HG03135 (cell line): ENCODE results near the gene CAPN1.
A peak's percentile ranks its signal among the peaks of the same experiment; 100 is the strongest.
"Not testable (repeated sequence)": the region's sequence is repeated elsewhere in the genome, so short reads cannot be mapped to it uniquely, and the experiment has no call there.

Experiments used
- ATAC-seq: cut with Tn5 transposase; IDR thresholded peaks from one replicate; pipeline ENCODE4 v1.9.1; 2021; ENCODE audit warnings: mild to moderate bottlenecking, moderate library complexity; ENCODE audit not compliant: unreplicated experiment

CAPN1 gene

DNA sequence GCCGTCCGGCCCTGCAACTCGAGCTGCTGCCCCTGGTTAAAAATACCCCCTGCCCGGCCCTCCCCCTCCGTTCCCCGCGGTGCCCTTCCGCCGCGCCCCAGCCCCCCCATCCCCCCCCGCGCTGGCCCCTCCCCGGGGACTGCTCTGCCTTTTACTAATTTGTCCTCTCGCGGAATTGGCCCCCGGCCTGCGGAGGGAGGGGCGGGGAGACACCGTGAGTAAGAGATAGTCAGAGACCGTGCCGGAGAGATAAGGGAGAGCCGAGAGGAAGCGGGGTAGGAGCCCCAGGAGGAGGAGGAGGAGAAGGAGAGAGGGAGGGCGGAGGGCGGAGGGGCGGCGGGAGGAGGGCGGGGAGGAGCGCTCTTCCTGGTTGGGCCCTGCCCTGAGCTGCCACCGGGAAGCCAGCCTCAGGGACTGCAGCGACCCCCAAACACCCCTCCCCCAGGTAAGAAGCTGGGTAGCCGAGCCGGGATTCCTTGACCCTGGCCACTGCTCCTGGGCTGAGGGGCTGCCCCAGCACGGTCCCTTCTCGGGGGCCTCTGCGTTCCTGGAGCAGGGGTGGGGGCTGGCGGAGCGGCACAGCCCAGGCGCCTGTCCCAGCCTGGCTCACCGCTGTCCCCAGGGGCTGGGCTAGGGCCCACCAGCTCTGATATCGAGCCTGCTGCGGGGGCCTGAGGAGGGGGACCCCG lies at the start of gene CAPN1:
CAPN1 (plus strand) TSS at position 360 of the 689 bp plus-strand sequence. CDS start 774 bp downstream, outside the sequence.
- ATAC-seq = peak; percentile 44

DNA sequence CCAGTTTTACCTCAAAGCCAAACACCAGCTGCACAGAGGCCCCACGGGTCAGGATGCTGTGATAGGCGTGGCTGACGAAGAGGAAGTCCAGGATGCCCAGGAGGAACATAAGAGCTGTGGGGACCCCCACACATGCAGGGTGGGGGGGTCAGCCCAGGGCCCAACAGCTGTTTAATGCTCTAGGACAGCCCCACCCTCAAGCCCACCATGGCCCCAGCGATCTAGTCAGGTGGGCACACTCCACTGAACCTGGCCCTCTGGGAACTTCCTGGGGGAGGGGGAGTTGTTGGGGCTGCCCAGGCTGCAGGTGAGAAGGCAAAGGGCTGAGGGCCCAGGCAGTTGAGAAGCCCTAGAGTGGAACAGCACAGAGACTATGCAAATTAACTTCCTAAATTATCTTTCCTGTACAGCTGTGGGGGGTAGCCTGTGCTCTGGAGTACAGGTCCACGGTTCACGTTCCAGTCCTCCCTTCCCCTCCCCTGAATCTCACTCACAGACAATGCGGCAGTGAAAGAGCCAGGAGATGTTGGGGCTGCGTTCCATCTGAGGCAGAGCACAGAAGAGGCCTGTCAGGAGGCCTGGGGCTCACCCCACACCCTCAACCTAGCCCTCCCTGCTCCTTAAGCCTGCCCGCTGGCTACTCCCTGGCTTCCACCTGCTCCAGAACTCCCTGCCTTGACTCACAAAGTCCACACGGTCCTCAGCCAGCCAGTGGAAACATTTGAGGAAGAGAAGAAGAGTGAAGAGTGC lies 49.3 kb upstream of the CAPN1 start:
- ATAC-seq = no peak

DNA sequence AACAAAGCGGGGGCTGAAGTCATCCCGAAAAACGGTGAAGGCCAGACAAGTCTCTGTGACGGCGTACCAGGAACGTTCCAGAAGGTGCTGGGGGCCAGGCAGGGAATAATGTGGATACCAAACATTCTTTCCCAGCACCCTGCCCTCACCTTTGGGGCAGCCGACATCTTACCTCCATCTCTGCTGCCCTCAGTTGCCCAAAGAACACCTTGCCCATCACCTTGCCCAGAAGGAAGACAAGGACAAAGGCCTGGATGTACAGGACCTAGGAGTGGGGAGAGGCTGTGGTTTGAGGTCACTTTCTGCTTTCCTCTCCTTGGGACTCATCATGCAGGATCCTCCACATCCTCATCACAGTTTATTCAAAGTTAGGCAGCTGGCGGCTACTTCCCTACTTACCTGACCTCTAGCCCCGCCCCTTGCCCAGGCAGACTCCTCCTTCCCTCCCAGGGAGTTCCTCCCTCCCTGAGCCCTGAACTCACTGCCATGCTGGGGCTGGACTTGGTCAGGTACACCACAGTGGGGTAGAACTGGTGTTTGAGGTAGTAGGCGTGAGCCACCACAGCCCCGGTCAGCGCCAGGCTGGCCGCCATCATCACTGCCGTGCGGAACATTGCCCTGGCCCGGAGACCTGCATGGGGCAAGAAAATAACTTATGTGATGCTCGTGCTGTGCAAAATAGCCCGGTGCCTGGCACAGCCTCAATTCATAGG lies 48.6 kb upstream of the CAPN1 start:
- ATAC-seq = no peak

DNA sequence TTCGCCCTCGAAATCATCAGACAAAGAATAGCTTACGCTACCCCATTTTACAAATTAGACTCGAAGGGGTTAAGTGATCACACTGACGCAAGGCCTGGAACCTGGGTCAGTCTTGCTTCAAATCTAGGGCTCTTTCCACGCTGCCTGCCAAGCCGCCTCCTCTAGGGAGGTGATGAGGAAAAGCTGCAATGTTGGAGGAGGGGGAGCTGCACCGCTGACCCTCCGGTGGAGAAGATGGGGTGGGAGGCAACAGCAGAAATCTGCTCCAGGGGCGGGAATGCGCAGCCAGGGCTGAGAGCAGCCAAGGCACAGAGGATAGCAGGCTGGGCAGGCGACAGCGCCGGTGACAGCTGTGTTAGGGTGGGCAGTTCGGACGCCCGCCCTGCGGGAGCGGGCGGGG lies 48.0 kb upstream of the CAPN1 start:
- ATAC-seq = no peak

DNA sequence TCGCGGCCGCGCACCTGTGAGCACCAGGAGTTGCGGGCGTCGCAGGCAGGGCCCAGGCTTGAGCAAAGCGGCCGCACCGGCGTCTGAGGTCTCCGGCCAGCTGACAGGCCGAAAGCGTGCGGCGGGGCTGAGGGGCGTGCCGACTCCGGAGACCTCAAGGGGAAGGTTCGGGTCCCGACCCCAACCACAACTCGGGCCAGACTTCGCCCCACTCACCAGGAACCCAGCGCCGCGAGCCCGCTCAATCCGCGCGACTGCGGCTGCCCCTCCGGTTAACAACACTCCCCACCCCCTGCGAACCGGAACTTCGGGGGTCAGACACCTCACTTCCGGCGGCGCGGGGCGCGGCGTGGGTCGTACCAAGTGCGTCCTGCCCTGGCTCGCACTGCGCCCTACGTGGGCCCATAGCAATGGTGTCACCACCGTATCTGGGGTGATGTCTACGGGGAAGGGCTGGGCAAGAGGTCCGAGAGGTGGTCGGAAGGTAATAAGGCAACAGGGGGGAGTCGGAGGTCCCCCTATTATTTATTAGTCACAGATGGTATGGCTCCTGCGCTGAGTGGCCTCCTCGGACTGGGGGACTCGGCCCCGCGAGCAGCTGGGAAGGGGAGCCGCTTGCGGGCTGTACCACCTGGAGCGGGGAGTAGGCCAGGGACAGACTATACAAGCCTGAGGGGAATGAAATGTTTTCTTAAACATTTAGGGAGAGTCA lies 47.3 kb upstream of the CAPN1 start, which contains the start of gene SYVN1:
SYVN1 (minus strand) TSS at position 280 of the 712 bp plus-strand sequence. CDS start 918 bp downstream, outside the sequence.
- ATAC-seq = peak; percentile 58

DNA sequence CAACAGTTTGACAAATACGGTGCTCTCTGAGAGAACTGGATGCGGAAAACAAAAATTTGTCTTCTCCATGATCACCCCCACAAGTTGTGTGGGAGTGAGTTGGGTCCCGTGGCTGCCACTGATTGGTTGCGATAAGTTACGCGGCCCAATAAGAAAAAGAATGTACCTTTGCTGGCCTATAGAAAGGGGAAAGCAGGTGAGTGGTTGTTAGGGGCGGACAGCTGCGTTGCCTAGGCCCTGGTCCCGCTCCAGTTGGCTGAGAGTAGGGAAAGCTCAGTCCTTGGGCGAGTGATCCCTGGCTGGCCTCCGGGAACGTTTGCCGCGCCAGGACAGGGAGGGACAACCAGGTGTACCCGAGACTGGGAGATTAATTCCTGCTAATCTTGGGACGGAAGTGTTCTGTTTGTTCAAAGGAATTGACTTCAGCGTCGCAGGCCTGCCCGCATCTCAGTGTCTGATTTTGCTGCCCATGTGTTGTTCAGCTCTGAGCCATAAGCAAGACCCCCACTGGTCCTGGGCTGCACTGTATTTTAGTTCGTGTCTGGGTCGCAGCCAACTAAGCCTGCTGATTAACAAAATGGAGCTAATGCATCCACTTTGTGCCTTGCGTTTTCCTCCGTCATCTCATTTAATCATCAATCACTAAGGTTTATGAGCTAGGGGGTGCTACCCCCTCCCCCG lies 46.6 kb upstream of the CAPN1 start:
- peak; percentile 65 for ATAC-seq

DNA sequence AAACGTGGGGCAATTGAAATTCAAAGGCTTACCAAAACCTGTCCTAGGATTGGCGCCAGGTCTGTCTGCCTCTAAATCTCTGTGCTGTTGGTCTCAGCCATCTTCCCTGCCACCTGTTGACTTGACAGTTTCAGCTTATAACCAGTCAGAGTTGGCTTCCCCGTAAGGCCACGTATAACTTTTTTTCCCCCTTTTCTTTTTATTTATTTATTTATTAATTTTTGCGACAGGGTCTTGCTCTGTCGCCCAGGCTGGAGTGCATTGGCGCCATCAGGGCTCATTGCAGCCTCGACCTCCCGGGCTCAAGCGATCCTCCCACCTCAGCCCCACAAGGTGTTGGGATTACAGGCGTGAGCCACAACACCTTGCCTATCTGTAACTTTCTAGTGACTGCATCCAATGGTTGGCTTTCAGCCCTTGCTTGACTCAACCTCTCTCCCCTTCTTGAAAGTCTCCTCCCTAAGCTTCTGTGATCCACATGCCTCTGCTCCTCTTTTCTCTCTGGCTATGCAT lies 46.0 kb upstream of the CAPN1 start:
- ATAC-seq = no peak

DNA sequence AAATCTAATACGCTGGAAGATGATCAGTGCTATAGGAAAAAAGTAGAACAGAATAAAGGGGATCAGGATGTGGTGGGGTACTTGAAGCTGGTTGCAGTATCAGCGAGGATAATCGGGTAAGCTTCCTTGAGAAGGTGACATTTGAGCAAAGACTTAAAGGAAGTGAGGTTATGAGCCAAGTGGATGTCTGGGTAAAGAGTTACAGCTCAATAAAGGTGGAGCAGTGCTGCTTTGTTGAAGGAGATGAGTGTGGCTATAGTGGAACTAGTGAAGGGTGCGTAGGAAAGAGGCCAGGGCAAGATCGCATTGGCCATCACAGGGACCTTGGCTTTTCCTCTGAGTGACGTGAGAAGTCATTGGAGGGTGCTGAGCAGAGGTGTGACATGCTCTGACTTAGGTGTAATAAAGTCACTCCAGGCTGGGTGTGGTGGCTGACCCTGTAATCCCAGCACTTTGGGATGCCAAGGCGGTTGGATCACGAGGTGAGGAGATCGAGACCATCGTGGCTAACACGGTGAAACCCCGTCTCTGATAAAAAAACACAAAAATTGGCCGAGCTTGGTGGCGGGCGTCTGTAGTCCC lies 45.1 kb upstream of the CAPN1 start:
- ATAC-seq = no peak

DNA sequence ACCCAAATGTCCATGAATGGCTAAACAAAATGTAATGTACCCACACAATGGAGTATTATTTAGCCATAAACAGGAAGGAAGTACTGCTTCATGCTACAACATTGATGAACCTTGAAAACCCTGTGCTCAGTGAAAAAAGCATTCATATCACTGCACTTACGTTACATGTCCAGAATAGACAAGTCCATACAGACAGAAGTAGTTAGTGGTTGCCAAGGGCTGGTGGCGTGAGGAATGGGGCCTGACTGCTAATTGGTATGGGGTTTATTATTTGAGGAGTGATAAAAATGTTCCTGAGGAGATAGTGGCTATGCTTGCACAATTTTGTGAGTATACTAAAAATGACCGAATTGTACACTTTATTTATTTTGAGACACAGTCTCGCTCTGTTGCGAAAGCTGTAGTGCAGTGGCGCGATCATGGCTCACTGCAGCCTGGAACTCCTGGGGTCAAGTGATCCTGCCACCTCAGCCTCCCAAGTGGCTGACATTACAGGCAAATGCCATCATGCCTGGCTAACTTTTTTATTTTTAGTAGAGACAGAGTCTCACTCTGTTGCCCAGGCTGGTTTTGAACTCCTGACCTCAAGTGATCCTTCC lies 39.7 kb upstream of the CAPN1 start:
- no peak for ATAC-seq

DNA sequence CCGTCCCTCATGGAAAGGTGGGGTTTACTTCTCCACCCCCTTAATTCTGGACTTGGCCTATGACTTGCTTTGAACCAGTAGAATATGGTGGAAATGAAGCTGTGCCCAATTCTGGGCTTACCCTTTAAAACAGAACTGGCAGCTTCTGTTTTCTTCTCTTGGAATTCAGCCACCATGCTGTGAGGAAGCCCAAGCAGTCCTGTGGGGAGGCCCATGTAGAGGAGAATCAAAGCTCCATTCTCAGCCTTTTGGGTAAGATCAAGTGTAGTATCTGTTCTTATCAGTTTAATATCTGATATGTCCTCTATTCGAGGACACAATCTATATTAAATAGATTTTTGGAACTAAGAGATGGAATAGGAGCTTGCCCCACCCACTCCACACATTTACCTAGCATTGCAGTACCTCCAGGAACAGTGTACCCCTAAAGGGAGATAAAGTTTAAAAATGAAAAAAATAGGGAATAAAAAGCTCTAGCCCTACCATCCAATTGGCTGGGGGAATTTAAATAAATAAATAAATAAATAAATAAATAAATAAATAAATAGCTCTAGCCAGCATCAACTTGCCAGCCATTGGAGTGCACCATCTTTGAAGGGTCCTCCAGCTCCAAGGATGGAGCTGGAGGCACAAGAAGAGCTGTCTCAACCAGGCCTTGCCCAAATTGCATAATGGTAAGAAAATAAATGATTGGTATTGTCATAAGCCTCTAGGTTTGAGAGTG lies 34.2 kb upstream of the CAPN1 start:
- ATAC-seq = no peak

DNA sequence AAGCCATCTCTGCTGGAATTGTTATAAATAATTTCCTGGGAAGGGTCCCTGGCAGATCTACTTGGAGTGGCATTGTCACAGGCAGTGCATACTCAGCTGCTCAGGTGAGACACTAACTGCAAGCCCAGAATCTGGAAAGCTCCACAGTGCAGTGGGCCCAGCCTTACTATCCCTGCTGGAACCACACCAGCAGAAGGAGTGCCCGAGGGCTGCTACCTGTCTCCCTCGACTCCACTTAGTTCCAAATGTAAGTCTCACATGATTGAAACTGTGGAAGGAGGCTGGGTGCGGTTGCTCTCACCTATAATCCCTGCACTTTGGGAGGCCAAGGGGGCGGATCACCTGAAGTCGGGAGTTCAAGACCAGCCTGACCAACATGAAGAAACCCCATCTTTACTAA lies 33.1 kb upstream of the CAPN1 start:
- ATAC-seq = no peak

DNA sequence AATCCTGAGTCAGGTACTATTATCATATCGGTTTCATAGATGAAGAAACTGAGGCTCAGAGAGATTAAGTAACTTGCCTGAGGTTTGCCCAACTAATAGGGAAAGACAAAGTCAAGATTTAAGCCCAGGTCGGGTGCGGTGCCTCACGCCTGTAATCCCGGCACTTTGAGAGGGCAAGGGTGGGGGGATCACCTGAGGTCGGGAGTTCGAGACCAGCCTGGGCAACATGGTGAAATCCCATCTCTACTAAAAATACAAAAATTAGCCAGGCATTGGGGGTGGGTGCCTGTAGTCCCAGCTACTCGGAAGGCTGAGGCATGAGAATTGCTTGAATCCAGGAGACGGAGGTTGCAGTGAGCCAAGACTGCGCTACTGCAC lies 31.6 kb upstream of the CAPN1 start:
- not testable (repeated sequence) for ATAC-seq

DNA sequence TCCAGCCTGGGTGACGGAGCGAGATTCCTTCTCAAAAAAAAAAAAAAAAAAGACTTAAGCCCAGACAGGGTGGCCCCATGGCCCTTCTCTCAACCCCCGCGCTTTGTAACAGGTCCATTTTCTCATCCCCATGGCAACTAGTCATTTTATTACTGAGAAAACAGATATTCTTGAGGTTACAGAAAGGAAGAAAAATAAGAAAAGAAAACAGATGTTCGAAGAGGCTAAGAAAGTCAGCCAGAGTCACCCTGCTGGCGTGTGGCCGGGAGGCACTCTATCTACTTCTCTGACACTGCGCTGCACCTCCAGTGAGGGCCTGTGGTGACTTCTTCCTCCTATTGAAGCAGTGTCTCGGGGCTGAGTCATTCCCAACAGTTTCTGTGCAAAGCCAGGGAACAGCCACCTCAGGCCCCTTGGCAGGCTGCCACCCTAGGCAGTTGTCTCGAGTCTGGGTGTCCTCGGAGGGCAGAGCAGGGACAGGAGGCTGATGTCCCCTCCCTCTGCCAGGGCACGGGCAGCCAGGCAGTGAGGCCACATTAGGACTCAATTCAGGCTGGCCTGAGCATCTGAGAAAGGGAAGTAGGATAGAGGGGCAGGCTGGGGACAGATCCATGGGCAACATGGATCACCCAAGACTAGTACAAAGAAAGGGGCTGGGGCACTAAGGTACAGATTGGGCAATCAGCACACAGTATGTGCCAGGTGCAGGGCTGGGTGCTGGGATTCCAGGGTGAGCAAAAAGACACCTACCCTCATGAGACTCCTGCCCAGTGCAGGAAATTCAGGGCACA lies 31.0 kb upstream of the CAPN1 start:
- no peak for ATAC-seq

DNA sequence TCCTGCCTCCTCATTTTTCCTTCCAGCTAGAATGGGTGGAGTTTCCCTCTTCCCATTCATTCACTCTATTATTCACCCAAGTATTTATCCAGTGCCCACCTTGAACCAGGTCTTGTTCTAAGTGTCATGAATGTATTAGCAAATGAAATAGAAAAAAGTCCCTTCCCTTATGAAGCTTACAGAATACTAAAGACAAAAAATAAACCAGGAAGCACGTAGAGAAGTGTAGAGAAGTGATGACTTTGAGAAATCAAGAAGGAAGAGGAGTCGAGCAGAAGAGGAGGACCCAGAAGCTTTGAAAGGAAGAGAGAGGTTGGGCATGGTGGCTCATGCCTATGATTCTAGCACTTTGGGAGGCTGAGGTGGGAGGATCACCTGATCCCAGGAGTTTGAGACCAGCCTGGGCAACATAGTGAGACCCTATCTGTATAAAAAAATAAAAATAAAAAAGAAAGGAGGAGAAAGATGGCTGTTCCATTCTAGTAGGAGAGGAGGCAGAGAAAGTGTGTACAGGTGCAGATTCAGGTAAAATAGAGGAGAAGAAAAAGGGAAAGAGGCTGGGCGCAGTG lies 30.3 kb upstream of the CAPN1 start:
- no peak for ATAC-seq

DNA sequence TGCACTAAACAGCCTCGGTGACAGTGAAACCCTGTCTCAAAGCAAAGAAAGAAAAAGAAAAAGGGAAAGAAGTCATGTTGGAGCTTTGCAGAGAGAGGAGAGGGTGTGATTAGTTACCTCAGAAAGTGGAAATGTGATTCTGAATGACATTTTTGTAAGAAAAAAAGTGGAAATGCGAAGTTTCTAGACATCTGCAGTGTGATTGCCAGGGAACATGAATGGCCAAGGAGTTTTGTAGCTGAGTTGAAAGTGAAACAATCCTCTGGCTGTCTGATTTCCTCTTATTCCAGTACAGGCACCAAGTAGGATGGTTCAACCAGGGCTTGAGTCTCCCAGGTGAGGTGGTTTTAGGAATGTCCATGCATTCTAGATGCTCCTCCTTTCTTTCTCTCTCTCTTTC lies 29.6 kb upstream of the CAPN1 start:
- ATAC-seq = no peak

DNA sequence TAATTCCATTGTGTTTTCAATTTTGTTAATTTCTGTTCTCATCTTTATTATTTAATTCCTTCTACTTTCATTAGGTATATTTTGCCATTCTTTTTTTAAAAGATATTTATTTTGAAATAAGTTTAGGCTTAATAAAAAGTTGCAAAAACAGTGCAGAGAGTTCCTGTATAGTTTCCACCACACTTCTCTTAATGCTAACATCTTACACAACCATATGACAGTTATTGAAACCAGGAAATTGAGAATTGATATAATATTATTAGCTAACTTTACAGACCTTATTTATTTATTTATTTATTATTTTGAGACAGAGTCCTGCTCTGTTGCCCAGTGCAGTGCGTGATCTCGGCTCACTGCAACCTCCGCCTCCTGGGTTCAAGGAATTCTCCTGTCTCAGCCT lies 25.5 kb upstream of the CAPN1 start:
- no peak for ATAC-seq

DNA sequence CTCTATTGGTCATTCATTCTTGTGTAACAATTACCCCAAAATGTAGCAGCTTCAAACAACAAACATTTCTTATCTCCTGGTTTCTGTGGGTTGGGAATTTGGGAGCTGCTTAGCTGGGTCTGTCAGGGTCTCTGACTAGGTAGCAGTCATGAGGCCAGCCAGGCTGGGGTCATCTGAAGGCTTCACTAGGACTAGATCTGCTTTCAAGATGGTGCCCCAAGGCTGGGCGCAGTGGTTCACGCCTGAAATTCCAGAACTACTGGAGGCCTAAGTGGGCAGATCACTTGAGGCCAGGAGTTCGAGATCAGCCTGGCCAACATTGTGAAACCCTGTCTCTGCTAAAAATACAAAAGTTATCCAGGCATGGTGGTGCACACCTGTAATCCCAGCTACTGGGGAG lies 24.8 kb upstream of the CAPN1 start:
- ATAC-seq = no peak

DNA sequence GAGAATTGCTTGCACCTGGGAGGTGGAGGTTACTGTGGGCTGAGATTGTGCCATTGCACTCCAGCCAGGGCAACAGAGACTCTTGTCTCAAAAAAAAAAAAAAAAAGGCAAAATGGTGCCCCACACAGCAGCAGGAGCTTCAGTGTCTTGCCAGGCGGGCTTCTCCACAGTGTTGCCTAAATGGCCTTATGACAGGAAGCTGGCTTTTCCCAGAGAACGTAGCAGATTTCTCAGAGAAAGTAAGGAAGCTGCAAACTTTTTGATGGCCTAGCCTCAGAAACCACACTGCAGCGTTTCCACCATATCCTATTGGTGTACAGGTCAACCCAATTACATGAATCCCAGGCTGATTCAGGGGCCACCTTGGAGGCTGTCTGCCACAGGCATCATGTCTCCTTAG lies 24.4 kb upstream of the CAPN1 start:
- ATAC-seq = no peak
